Right cardiac atrium (tissue), 5 donors: Measurements from ENCODE around the gene SMIM44. TPM values are rescaled to one million over a fixed set of nuclear protein-coding genes. Genes with fewer than 3 reads are reported as not detected.
"Not testable (repeated sequence)": the region's sequence is repeated elsewhere in the genome, so short reads cannot be mapped to it uniquely, and the experiment has no call there.

Experiments
- ATAC-seq, 2 donors: fragments of 200-7000 bp; cut with Tn5 transposase; one replicate each; pipeline versions ENCODE4 v1.8.0 to v1.9.1; 2020; ENCODE audit warnings: moderate library complexity in 2 of 2, mild to moderate bottlenecking in 1 of 2
- DNase-seq, 3 donors: peaks; one replicate each; pipeline ENCODE4 v3.0.0-alpha.2; 2020
- H3K27ac ChIP-seq: one replicate; pipeline ENCODE4 v1.5.1; 2013; ENCODE audit warnings: mild to moderate bottlenecking, low read length, control low read depth, moderate library complexity
- H3K27me3 ChIP-seq: one replicate; pipeline ENCODE4 v1.6.1; 2013; ENCODE audit not compliant: control insufficient read depth, insufficient read depth
- H3K4me1 ChIP-seq: one replicate; pipeline ENCODE4 v1.6.1; 2013; ENCODE audit warnings: low read length; ENCODE audit not compliant: control insufficient read depth, insufficient read depth
- H3K4me3 ChIP-seq: one replicate; pipeline ENCODE4 v1.5.1; 2013; ENCODE audit warnings: low read length, control low read depth
- H3K9me3 ChIP-seq: one replicate; pipeline ENCODE4 v1.6.1; 2013; ENCODE audit warnings: low read length; ENCODE audit not compliant: control insufficient read depth
- WGBS: extraction: QIAGEN DNeasy Blood & Tissue Kit; methylation state at CpG from one replicate; pipeline ENCODE4 v1.1.7; 2013; 5-methylcytosine and 5-hydroxymethylcytosine counted together
- intact Hi-C, 4 donors: fragments of 100-400 bp; cut with DNase I; formaldehyde crosslinking; loops; one replicate each; pipeline versions ENCODE4 v1.11.0 to v1.14.0; 2022 to 2023
- polyA plus RNA-seq: library from polyadenylated mRNA; stranded (reverse); fragments of 200-250 nt; gene quantifications from one replicate; pipeline ENCODE4 v1.2.3, GENCODE V29; 2013
- total RNA-seq, 4 donors: library from RNA; stranded (reverse); fragmentation: NEBNext Ultra II Directional; extraction: Animal tissue kit (Norgen Biotek cat#: 25700); gene quantifications; one replicate each; pipeline ENCODE4 v1.2.1, GENCODE V29; 2021
- donor health status: healthy with polysubstance abuse.
- donor health status: DM: no; HTN: yes; CAD: no.
- donor health status: DM: no; HTN: no; CAD: no.
- donor health status: DM: no; HTN: yes; CAD: no; lungs with severe emphysema.
- donor health status: DM: yes; HTN: yes; CAD: no.

Gene SMIM44
- total and polyA plus RNA-seq, 5 donors = not detected

GRCh38 chr19:3516675-3517207 is 33.5 kb upstream of the SMIM44 start:
- WGBS = 77% methylated on average over 15 of the region's 15 CpGs
- H3K27me3 ChIP-seq = no peaks in the 10 kb centered on the region
- DNase-seq (peak in 2 of 3 donors; percentile 54 to 58), ATAC-seq (no peak)
- no peak overlapping the region for H3K27ac ChIP-seq
- H3K4me3 ChIP-seq = no peak overlapping the region
- H3K9me3 ChIP-seq = no peaks in the 10 kb centered on the region
- intact Hi-C loops = no loop called here
- H3K4me1 ChIP-seq = peaks cover 4% of the 10 kb centered on the region

GRCh38 chr19:3515891-3516422 is 32.7 kb upstream of the SMIM44 start:
- H3K27ac ChIP-seq = no peak overlapping the region
- H3K9me3 ChIP-seq = no peaks in the 10 kb centered on the region
- peak in 1 of 3 donors; percentile 42 for DNase-seq
- 65% methylated on average over 15 of the region's 15 CpGs for WGBS
- peaks cover 4% of the 10 kb centered on the region for H3K4me1 ChIP-seq
- intact Hi-C loops = no loop called here
- H3K4me3 ChIP-seq = no peak overlapping the region
- no peaks in the 10 kb centered on the region for H3K27me3 ChIP-seq
- ATAC-seq = no peak

DNA sequence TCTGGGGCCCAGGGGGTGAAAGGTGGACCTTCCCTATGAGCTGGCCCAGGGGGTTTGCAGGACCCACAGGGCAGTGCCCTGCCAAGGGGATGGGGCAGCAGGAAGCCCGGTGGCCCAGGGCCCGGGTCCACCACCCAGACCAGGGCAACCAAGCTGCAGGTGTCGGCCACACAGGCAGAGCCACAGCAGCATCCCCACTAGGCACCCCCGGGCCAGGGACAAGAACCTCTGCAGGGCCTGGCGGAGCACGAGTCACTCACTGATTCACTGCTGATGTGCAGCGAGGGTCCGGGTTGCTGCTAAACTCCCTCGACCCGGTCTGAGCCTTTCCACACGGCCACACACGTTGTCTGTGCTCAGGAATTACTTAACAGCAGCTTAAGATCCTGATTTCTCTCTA is 31.7 kb upstream of the SMIM44 start:
- H3K9me3 ChIP-seq = no peaks in the 10 kb centered on the region
- intact Hi-C loops = no loop called here
- ATAC-seq (no peak), DNase-seq (no peak)
- no peak overlapping the region for H3K27ac ChIP-seq
- 88% methylated on average over 12 of the region's 12 CpGs for WGBS
- peaks cover 4% of the 10 kb centered on the region for H3K4me1 ChIP-seq
- no peak overlapping the region for H3K4me3 ChIP-seq
- H3K27me3 ChIP-seq = no peaks in the 10 kb centered on the region

- Histone ChIP-seq H3K9me3 (no peaks in the 10 kb centered on the region), H3K4me1 (peaks cover 4% of the 10 kb centered on the region), H3K27ac (no peak overlapping the region), H3K27me3 (no peaks in the 10 kb centered on the region), H3K4me3 (no peak overlapping the region)
- WGBS = 73% methylated on average over 23 of the region's 23 CpGs
- intact Hi-C loops = no loop called here
- ATAC-seq (peak; percentile 7 to 17), DNase-seq (peak in 1 of 3 donors; percentile 66)
These were observed 30.2 kb upstream of the SMIM44 start for GRCh38 chr19:3513229-3514140.

- no peaks in the 10 kb centered on the region for H3K9me3 ChIP-seq
- DNase-seq (no peak), ATAC-seq (peak in 1 of 2 donors; percentile 3)
- H3K4me1 ChIP-seq = peaks cover 4% of the 10 kb centered on the region
- H3K27ac ChIP-seq = no peak overlapping the region
- 77% methylated on average over 17 of the region's 17 CpGs for WGBS
- no peak overlapping the region for H3K4me3 ChIP-seq
- intact Hi-C loops = no loop called here
- no peaks in the 10 kb centered on the region for H3K27me3 ChIP-seq
These were observed 29.5 kb upstream of the SMIM44 start for GRCh38 chr19:3512562-3513228.

GRCh38 chr19:3511506-3512251 is 28.4 kb upstream of the SMIM44 start:
- Histone ChIP-seq H3K4me3 (no peak overlapping the region), H3K27ac (no peak overlapping the region), H3K27me3 (no peaks in the 10 kb centered on the region), H3K9me3 (no peaks in the 10 kb centered on the region), H3K4me1 (peaks cover 4% of the 10 kb centered on the region)
- no peak for ATAC-seq
- 84% methylated on average over 26 of the region's 26 CpGs for WGBS
- intact Hi-C loops = no loop called here
- DNase-seq = no peak

DNA sequence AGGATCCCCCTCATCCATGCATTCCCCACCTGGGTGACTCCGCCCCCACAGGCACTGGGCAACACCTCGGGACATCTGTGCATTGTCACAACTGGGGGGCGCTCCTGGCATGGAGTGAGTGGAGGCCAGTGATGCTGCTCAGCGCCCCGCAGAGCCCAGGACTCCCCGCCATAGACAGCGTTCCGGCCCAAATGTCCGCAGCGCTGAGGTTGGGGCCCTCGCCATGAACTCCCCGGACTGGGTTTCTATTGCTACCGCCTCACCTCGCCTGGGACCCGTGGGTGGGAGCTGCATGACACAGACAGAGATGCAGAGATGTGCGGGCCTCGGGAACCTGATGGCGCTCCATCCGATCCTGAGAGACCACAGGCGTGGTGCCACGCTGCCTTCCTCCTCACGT is 27.5 kb upstream of the SMIM44 start:
- peak in 1 of 3 donors; percentile 56 for DNase-seq
- H3K9me3 ChIP-seq = no peaks in the 10 kb centered on the region
- intact Hi-C loops = no loop called here
- WGBS = 88% methylated on average over 22 of the region's 22 CpGs
- no peaks in the 10 kb centered on the region for H3K27me3 ChIP-seq
- H3K27ac ChIP-seq = no peak overlapping the region
- H3K4me3 ChIP-seq = no peak overlapping the region
- peaks cover 4% of the 10 kb centered on the region for H3K4me1 ChIP-seq
- no peak for ATAC-seq

GRCh38 chr19:3509566-3509989 is 26.3 kb upstream of the SMIM44 start:
- Histone ChIP-seq H3K4me1 (peaks cover 4% of the 10 kb centered on the region), H3K9me3 (no peaks in the 10 kb centered on the region), H3K4me3 (no peak overlapping the region), H3K27ac (no peak overlapping the region), H3K27me3 (no peaks in the 10 kb centered on the region)
- 86% methylated on average over 15 of the region's 15 CpGs for WGBS
- no peak for DNase-seq
- intact Hi-C loops = no loop called here
- no peak for ATAC-seq

DNA sequence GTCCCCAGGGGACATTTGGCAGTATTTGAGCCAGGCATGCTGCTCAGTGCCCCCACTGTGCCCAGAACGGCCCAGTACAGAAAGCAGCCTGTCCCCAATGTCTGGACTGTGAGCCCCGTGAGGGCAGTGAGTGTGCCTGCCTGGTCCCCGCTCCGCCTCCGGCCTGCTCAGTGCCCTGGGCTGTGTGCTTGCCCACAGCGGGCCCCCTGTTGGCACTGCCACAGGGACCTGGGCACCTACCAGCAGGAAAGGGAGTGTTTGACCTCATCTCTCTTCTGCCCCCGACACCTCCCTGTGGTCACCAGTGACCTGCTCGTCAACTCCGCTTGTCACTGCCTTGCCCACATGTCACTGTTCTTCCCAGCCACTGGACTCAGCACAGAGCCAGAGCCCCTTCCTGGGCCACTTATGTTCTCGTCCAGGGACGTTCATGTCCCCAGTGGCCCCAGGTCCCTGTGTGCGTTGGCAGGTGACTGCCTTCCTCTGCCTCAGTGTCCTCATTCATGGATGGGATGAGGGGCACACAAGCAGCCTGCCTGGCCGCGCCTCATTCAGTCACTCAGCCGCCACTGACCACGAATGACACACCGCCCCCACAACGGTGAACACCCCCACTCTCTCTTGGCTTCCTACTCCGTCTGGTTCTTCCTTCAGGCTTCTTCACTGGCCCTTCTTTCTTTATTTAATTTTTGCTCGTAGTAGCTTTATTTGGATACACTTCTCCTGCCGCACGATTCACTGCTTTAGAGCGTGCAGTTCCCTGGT is 25.7 kb upstream of the SMIM44 start:
- Histone ChIP-seq H3K4me1 (peaks cover 4% of the 10 kb centered on the region), H3K4me3 (no peak overlapping the region), H3K27ac (no peak overlapping the region), H3K27me3 (no peaks in the 10 kb centered on the region), H3K9me3 (no peaks in the 10 kb centered on the region)
- ATAC-seq (no peak), DNase-seq (peak in 1 of 3 donors; percentile 52)
- WGBS = 79% methylated on average over 23 of the region's 23 CpGs
- intact Hi-C loops = no loop called here

DNA sequence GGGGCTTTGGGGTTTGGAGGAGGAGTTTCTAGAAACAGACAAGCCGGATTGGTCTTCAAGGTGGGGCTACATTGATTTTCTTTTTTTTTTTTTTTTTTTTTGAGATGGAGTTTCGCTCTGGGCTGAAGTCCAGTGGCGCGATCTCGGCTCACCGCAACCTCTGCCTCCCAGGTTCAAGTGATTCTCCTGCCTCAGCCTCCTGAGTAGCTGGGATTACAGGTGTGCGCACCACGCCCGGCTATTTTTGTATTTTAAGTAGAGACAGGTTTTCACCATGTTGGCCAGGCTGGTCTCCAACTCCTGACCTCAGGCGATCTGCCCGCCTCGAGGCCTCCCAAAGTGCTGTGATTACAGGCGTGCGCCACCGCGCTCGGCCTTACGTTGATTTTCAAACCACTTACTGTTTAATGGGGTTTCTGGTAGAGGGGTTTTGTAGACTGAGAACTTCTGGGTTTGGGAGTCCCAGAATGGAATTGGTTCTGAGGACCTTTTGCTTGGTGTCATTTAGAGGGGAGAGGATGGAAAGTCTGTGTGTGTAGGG is 24.9 kb upstream of the SMIM44 start:
- H3K27me3 ChIP-seq, H3K27ac ChIP-seq, DNase-seq, H3K4me1 ChIP-seq, intact Hi-C loops, H3K4me3 ChIP-seq, ATAC-seq, H3K9me3 ChIP-seq: not testable (repeated sequence)
- 95% methylated on average over 18 of the region's 18 CpGs for WGBS
